ENCODE data around the gene ANP32D. TPM values are rescaled to one million over a fixed set of nuclear protein-coding genes. Genes with fewer than 3 reads are reported as not detected.
"Not testable (repeated sequence)": the region's sequence is repeated elsewhere in the genome, so short reads cannot be mapped to it uniquely, and the experiment has no call there.

The ANP32D gene
- total and polyA plus RNA-seq, 4 experiments from 2014 or later, result not detected

DNA sequence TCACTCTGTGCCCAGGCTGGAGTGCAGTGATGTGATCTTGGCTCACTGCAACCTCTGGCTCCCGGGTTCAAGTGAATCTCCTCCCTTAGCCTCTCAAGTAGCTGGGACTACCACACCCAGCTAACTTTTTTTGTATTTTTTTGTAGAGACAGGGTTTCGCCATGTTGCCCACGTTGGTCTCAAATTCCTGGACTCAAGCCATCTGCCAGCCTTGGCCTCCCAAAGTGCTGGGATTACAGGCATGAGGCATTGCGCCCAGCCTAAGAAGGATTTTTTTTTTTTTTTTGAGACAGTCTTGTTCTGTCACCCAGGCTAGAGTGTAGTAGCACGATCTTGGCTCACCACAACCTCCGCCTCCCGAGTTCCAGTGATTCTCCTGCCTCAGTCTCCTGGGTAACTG is 17.1 kb downstream of the ANP32D start:
- CTCF ChIA-PET (ENCODE audit: partially characterized antibody); intact Hi-C loops (cut with micrococcal nuclease); H3K36me3 Mint-ChIP-seq; H3K27ac ChIP-seq (ENCODE audit: low read depth, low read length); H3K4me1 Mint-ChIP-seq; H3K9me3 ChIP-seq (ENCODE audit: control insufficient read depth in 1 of 2, low read length in 2 of 2); H3K27ac Mint-ChIP-seq; H3K27me3 ChIP-seq (ENCODE audit: insufficient read depth, low read length); H3K4me3 ChIP-seq (ENCODE audit: low read length in 2 of 2); H3K4me3 Mint-ChIP-seq; POLR2A ChIA-PET (ENCODE audit: partially characterized antibody); H3K9me3 Mint-ChIP-seq; H3K4me1 ChIP-seq (ENCODE audit: insufficient read depth, low read length); H3K36me3 ChIP-seq (ENCODE audit: insufficient read depth, low read length); DNase-seq: not testable (repeated sequence)
- peaks cover 1 to 11% of the 10 kb centered on the region in 2 donors for H3K27me3 Mint-ChIP-seq

- H3K9me3 Mint-ChIP-seq; H3K27ac ChIP-seq (ENCODE audit: low read depth, low read length); intact Hi-C loops (cut with micrococcal nuclease); H3K36me3 Mint-ChIP-seq; H3K36me3 ChIP-seq (ENCODE audit: insufficient read depth, low read length); H3K9me3 ChIP-seq (ENCODE audit: control insufficient read depth in 1 of 2, low read length in 2 of 2); H3K4me1 Mint-ChIP-seq; H3K4me3 ChIP-seq (ENCODE audit: low read length in 2 of 2); H3K4me1 ChIP-seq (ENCODE audit: insufficient read depth, low read length); POLR2A ChIA-PET (ENCODE audit: partially characterized antibody); CTCF ChIA-PET (ENCODE audit: partially characterized antibody); H3K27ac Mint-ChIP-seq; DNase-seq; H3K27me3 ChIP-seq (ENCODE audit: insufficient read depth, low read length); H3K4me3 Mint-ChIP-seq: not testable (repeated sequence)
- peaks cover 9 to 12% of the 10 kb centered on the region in 2 donors for H3K27me3 Mint-ChIP-seq
Observed at GRCh38 chr12:48500281-48500680, 27.9 kb downstream of the ANP32D start.

DNA sequence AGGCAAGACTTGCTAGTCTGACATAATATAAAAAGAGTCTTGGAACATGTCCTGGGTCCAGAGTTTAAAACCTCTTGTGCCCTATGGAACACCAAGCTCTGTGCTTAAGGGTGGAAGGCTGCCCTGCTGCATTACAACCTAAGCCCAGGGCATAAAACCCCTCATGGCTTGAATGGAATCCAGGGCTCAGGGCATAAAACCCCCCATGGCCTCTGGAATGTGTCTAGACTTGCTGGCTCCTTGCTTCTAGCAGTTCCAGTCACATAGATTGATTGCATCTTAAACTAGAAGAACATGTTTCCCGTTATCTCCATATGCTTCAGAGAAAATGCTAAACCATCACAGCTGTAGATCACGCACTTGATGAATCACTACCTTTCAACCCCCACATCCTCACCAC is 34.5 kb downstream of the ANP32D start:
- H3K4me3 Mint-ChIP-seq; H3K27ac ChIP-seq (ENCODE audit: low read depth, low read length); intact Hi-C loops (cut with micrococcal nuclease); DNase-seq; POLR2A ChIA-PET (ENCODE audit: partially characterized antibody); H3K4me3 ChIP-seq (ENCODE audit: low read length in 2 of 2); H3K27me3 ChIP-seq (ENCODE audit: insufficient read depth, low read length); H3K36me3 ChIP-seq (ENCODE audit: insufficient read depth, low read length); H3K4me1 Mint-ChIP-seq; H3K36me3 Mint-ChIP-seq; H3K9me3 ChIP-seq (ENCODE audit: control insufficient read depth in 1 of 2, low read length in 2 of 2); H3K27ac Mint-ChIP-seq; H3K4me1 ChIP-seq (ENCODE audit: insufficient read depth, low read length): not testable (repeated sequence)
- Mint-ChIP-seq H3K9me3 (peaks cover 0 to 17% (median 12%) of the 10 kb centered on the region in 8 donors), H3K27me3 (peaks cover 12 to 16% of the 10 kb centered on the region in 2 donors)
- CTCF ChIA-PET (ENCODE audit: partially characterized antibody), result interaction anchor here (1.3 kb wide), 1 partner anchor 20 kb away, joined by 3 read pairs; no protein-coding TSS in a partner anchor

GRCh38 chr12:48508987-48509386 is 36.6 kb downstream of the ANP32D start:
- Histone ChIP-seq H3K4me3 (ENCODE audit: low read length in 2 of 2) (no peak overlapping the region), H3K36me3 (ENCODE audit: insufficient read depth, low read length) (no peaks in the 10 kb centered on the region), H3K27me3 (ENCODE audit: insufficient read depth, low read length) (no peaks in the 10 kb centered on the region), H3K27ac (ENCODE audit: low read depth, low read length) (no peak overlapping the region), H3K9me3 (ENCODE audit: control insufficient read depth in 1 of 2, low read length in 2 of 2) (no peaks in the 10 kb centered on the region), H3K4me1 (ENCODE audit: insufficient read depth, low read length) (no peaks in the 10 kb centered on the region)
- intact Hi-C loops (cut with micrococcal nuclease), result no loop called here
- POLR2A ChIA-PET (ENCODE audit: partially characterized antibody), result no interaction called here
- H3K27me3 Mint-ChIP-seq, result peaks cover 12 to 13% of the 10 kb centered on the region in 2 donors
- H3K27ac Mint-ChIP-seq, result no peak overlapping the region
- CTCF ChIA-PET (ENCODE audit: partially characterized antibody), result no interaction called here
- no peaks in the 10 kb centered on the region for H3K4me1 Mint-ChIP-seq
- no peaks in the 10 kb centered on the region for H3K36me3 Mint-ChIP-seq
- H3K9me3 Mint-ChIP-seq, result peaks cover 0 to 25% (median 14%) of the 10 kb centered on the region in 8 donors
- H3K4me3 Mint-ChIP-seq, result no peak overlapping the region
- DNase-seq, result no peak

DNA sequence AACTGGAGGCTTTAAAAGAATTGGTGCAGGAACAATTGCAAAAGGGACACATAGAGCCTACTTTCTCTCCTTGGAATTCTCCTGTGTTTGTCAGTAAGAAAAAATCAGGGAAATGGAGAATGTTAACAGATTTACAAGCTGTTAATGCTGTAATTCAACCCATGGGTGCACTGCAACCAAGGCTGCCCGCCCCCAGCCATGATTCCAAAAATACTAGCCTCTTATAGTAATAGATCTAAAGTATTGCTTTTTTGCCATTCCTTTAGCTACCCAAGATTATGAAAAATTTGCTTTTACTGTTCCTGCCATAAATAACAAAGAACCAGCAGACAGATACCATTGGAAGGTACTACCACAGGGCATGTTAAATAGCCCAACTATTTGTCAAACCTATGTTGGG is 37.8 kb downstream of the ANP32D start:
- POLR2A ChIA-PET (ENCODE audit: partially characterized antibody), result no interaction called here

GRCh38 chr12:48512855-48513254 is 40.5 kb downstream of the ANP32D start:
- intact Hi-C loops (cut with micrococcal nuclease), result no loop called here
- Mint-ChIP-seq H3K4me1 (no peaks in the 10 kb centered on the region), H3K27ac (no peak overlapping the region), H3K4me3 (no peak overlapping the region), H3K9me3 (peaks cover 0 to 25% (median 14%) of the 10 kb centered on the region in 8 donors), H3K27me3 (peaks cover 0 to 6% of the 10 kb centered on the region in 2 donors), H3K36me3 (no peaks in the 10 kb centered on the region)
- no peak overlapping the region for H3K27ac ChIP-seq (ENCODE audit: low read depth, low read length)
- no peaks in the 10 kb centered on the region for H3K27me3 ChIP-seq (ENCODE audit: insufficient read depth, low read length)
- no peaks in the 10 kb centered on the region for H3K4me1 ChIP-seq (ENCODE audit: insufficient read depth, low read length)
- no peaks in the 10 kb centered on the region for H3K9me3 ChIP-seq (ENCODE audit: control insufficient read depth in 1 of 2, low read length in 2 of 2)
- DNase-seq, result no peak
- no peak overlapping the region for H3K4me3 ChIP-seq (ENCODE audit: low read length in 2 of 2)
- ChIA-PET POLR2A (ENCODE audit: partially characterized antibody) (no interaction called here), CTCF (ENCODE audit: partially characterized antibody) (no interaction called here)
- H3K36me3 ChIP-seq (ENCODE audit: insufficient read depth, low read length), result no peaks in the 10 kb centered on the region

More for the DNA sequence above, 37.8 kb downstream of the ANP32D start:
- no peaks in the 10 kb centered on the region for H3K27me3 ChIP-seq (ENCODE audit: insufficient read depth, low read length)
- Mint-ChIP-seq H3K9me3 (peaks cover 0 to 25% (median 14%) of the 10 kb centered on the region in 8 donors), H3K4me1 (no peaks in the 10 kb centered on the region), H3K36me3 (no peaks in the 10 kb centered on the region), H3K27me3 (peaks cover 8 to 13% of the 10 kb centered on the region in 2 donors), H3K27ac (no peak overlapping the region), H3K4me3 (no peak overlapping the region)
- H3K4me3 ChIP-seq (ENCODE audit: low read length in 2 of 2), result no peak overlapping the region
- no peaks in the 10 kb centered on the region for H3K9me3 ChIP-seq (ENCODE audit: control insufficient read depth in 1 of 2, low read length in 2 of 2)
- no peak overlapping the region for H3K27ac ChIP-seq (ENCODE audit: low read depth, low read length)
- CTCF ChIA-PET (ENCODE audit: partially characterized antibody), result no interaction called here
- intact Hi-C loops (cut with micrococcal nuclease), result no loop called here
- H3K36me3 ChIP-seq (ENCODE audit: insufficient read depth, low read length), result no peaks in the 10 kb centered on the region
- no peaks in the 10 kb centered on the region for H3K4me1 ChIP-seq (ENCODE audit: insufficient read depth, low read length)
- no peak for DNase-seq

- Mint-ChIP-seq H3K4me3 (no peak overlapping the region), H3K27ac (no peak overlapping the region), H3K27me3 (peaks cover 4 to 8% of the 10 kb centered on the region in 2 donors), H3K36me3 (no peaks in the 10 kb centered on the region), H3K4me1 (no peaks in the 10 kb centered on the region), H3K9me3 (peaks cover 0 to 25% (median 14%) of the 10 kb centered on the region in 8 donors)
- Histone ChIP-seq H3K27me3 (ENCODE audit: insufficient read depth, low read length) (no peaks in the 10 kb centered on the region), H3K4me3 (ENCODE audit: low read length in 2 of 2) (no peak overlapping the region), H3K9me3 (ENCODE audit: control insufficient read depth in 1 of 2, low read length in 2 of 2) (no peaks in the 10 kb centered on the region), H3K27ac (ENCODE audit: low read depth, low read length) (no peak overlapping the region), H3K4me1 (ENCODE audit: insufficient read depth, low read length) (no peaks in the 10 kb centered on the region), H3K36me3 (ENCODE audit: insufficient read depth, low read length) (no peaks in the 10 kb centered on the region)
- CTCF ChIA-PET (ENCODE audit: partially characterized antibody), result no interaction called here
- no peak for DNase-seq
- POLR2A ChIA-PET (ENCODE audit: partially characterized antibody), result no interaction called here
- intact Hi-C loops (cut with micrococcal nuclease), result no loop called here
Observed at GRCh38 chr12:48514728-48515127, 42.4 kb downstream of the ANP32D start.

- H3K36me3 ChIP-seq (ENCODE audit: insufficient read depth, low read length); H3K36me3 Mint-ChIP-seq; CTCF ChIA-PET (ENCODE audit: partially characterized antibody); H3K27ac Mint-ChIP-seq; DNase-seq; H3K4me1 Mint-ChIP-seq; H3K9me3 Mint-ChIP-seq; H3K4me3 Mint-ChIP-seq; intact Hi-C loops (cut with micrococcal nuclease); H3K27me3 ChIP-seq (ENCODE audit: insufficient read depth, low read length); H3K9me3 ChIP-seq (ENCODE audit: control insufficient read depth in 1 of 2, low read length in 2 of 2); H3K27ac ChIP-seq (ENCODE audit: low read depth, low read length); H3K4me1 ChIP-seq (ENCODE audit: insufficient read depth, low read length); POLR2A ChIA-PET (ENCODE audit: partially characterized antibody); H3K4me3 ChIP-seq (ENCODE audit: low read length in 2 of 2); H3K27me3 Mint-ChIP-seq: not testable (repeated sequence)
Observed at GRCh38 chr12:48520381-48520780, 48.0 kb downstream of the ANP32D start.

Data from CD4-positive, alpha-beta memory T cell (primary cell).